Upper lobe of left lung (tissue), 6 donors: ENCODE results near the gene LZTS3. TPM values are rescaled to one million over a fixed set of nuclear protein-coding genes. Genes with fewer than 3 reads are reported as not detected.

ENCODE experiments used
- ATAC-seq, 2 donors: fragments of 200-7000 bp; cut with Tn5 transposase; one replicate each; pipeline ENCODE4 v1.9.1; 2022; ENCODE audit warnings: mild to moderate bottlenecking in 2 of 2, moderate library complexity in 2 of 2; ENCODE audit not compliant: low FRiP score in 2 of 2
- DNase-seq, 2 donors: peaks; one replicate each; pipeline ENCODE4 v3.0.0-alpha.2; 2019 to 2020
- H3K27ac ChIP-seq, 4 donors: fragments of 200-600 bp; sonication (generic); one replicate each; pipeline ENCODE4 v1.5.1; 2016 to 2019
- H3K27me3 ChIP-seq, 4 donors: fragments of 200-600 bp; sonication (generic); one replicate each; pipeline ENCODE4 v1.5.1; 2017 to 2019
- H3K36me3 ChIP-seq, 4 donors: fragments of 200-600 bp; sonication (generic); one replicate each; pipeline ENCODE4 v1.5.1; 2016 to 2019
- H3K4me1 ChIP-seq, 4 donors: fragments of 200-600 bp; sonication (generic); one replicate each; pipeline ENCODE4 v1.5.1; 2018 to 2019
- H3K4me3 ChIP-seq, 4 donors: fragments of 200-600 bp; sonication (generic); one replicate each; pipeline ENCODE4 v1.5.1; 2017 to 2019; ENCODE audit warnings: mild to moderate bottlenecking in 2 of 4, moderate library complexity in 1 of 4
- H3K9me3 ChIP-seq, 4 donors: fragments of 200-600 bp; sonication (generic); one replicate each; pipeline ENCODE4 v1.5.1; 2018 to 2019
- CTCF ChIP-seq, 6 experiments: fragments of 450-650 bp in 4 of 6; fragments of 200-600 bp in 2 of 6; sonication (generic) in 2 of 6; IDR thresholded peaks; one replicate each; pipeline ENCODE4 v1.5.1; 2016 to 2019; ENCODE audit warnings: antibody characterized with exemption in 6 of 6
- EP300 ChIP-seq, 4 donors: sonication (generic); formaldehyde crosslinking; IDR thresholded peaks; one replicate each; pipeline ENCODE4 v1.5.1; 2017; ENCODE audit warnings: antibody characterized with exemption in 4 of 4, control low read depth in 2 of 4
- POLR2A ChIP-seq, 4 donors: fragments of 450-650 bp; IDR thresholded peaks; one replicate each; pipeline ENCODE4 v1.5.1; 2016 to 2017; ENCODE audit warnings: antibody characterized with exemption in 4 of 4, mild to moderate bottlenecking in 2 of 4
- POLR2AphosphoS5 ChIP-seq, 2 donors: sonication (generic); formaldehyde crosslinking; IDR thresholded peaks; one replicate each; pipeline ENCODE4 v1.5.1; 2017; ENCODE audit warnings: antibody characterized with exemption in 2 of 2
- WGBS, 2 donors: methylation state at CpG; one replicate each; pipeline ENCODE4 v1.1.5; 2017 to 2018; 5-methylcytosine and 5-hydroxymethylcytosine counted together
- total RNA-seq, 6 donors: library from RNA; depleted of rRNA in 4 of 6; stranded (reverse); fragments of >200 nt in 4 of 6; gene quantifications; one replicate each; pipeline versions ENCODE4 v1.1.0 to v1.2.1, GENCODE V29; 2016 to 2021
- donor health status: DM: no; HTN: no; CAD: no; lungs with moderate emphysema.
- donor health status: DM: no; HTN: yes; CAD: no; lungs with severe emphysema.

Gene LZTS3
- total RNA-seq, 6 donors from 2014 or later, result 19.1 to 52.2 (median 31.1) TPM

DNA sequence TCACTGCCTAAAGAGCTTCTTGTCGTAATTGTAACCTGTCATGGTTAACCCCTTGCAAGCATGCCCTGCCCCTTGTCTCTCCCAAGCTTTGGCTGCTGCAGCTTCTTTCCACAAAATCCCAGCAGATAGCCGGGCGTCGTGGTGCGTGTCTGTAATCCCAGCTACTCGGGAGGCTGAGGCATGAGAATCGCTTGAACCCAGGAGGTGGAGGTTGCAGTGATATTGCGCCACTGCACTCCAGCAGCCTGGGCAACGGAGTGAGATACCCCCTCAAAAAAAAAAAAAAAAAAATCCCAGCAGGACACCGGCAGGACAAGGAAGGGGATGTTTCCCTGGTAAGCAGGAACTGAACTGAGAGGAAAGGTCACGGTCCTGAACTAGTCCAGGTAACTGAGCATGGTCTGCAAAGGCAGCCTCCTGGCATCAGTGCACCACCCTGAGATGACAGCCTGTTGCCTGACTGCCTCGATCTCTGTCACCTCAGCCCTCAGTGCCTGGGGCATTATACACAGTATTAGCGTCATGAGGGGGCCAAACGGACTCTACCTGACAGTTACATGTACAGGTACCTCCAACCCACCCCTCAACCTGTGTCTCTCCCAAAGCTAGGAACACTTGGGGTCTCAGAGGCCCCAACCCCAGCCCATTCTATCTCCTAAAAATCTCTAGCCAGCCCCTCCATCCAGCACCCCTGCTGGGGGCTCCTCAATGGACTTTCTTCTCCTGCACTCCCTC lies 1.8 kb downstream of the LZTS3 start:
- no peak overlapping the region for H3K4me3 ChIP-seq
- H3K9me3 ChIP-seq, result no peaks in the 10 kb centered on the region
- no peaks in the 10 kb centered on the region for H3K36me3 ChIP-seq
- H3K4me1 ChIP-seq, result peaks cover 9 to 26% (median 20%) of the 10 kb centered on the region in 4 donors
- DNase-seq (no peak), ATAC-seq (no peak)
- no peak overlapping the region for H3K27ac ChIP-seq
- 81 to 83% methylated on average over 14 of the region's 14 CpGs for WGBS, 2 donors
- TF ChIP-seq EP300 (IDR thresholded peaks at IDR 0.05) (no peak), POLR2AphosphoS5 (IDR thresholded peaks at IDR 0.05) (no peak), POLR2A (IDR thresholded peaks at IDR 0.05) (no peak), CTCF (IDR thresholded peaks at IDR 0.05) (no peak)
- H3K27me3 ChIP-seq, result peaks cover 0 to 9% (median 2%) of the 10 kb centered on the region in 4 donors

DNA sequence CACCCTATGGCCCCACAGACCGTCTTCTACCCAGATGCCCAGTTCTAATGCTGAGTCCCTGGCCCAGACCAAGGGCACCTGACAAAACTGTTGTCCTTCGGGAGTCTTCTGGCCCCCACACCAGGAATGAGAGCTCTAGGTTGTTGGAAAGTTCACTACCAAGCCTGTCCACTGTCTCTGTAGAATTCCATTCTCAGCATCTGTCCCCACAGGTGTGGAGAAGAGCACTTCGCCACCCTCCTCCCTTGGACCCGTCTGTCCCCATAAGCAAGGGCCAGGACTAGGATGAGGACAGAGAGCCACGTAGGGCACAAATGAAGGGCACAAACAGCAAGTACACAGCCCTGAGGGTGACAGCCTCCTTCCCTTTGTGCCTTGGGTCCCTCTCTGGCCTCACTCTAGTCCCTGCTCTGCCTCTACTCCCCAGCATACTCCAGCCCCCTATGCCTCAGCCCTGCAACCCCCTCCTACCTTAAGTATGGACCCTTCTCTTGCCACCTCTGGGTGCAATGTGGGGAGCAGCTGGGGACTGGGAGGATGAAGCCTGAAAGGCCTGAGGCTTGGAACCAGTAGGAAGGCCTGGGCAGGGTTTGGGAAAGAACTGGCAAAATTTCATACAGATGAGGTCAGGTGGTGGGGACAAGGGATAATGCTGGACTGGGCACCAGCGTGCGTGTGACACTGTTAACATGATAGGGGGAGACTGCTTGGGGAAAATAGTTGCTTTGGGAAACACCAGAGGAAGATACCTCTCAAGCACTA lies 4.3 kb downstream of the LZTS3 start:
- Histone ChIP-seq H3K9me3 (no peaks in the 10 kb centered on the region), H3K36me3 (peaks cover 0 to 9% (median 0%) of the 10 kb centered on the region in 4 donors), H3K4me1 (peaks cover 7 to 28% (median 17%) of the 10 kb centered on the region in 4 donors), H3K27me3 (peaks cover 0 to 9% (median 2%) of the 10 kb centered on the region in 4 donors), H3K4me3 (peak overlapping the region in 2 of 4 donors; percentile 50 to 55), H3K27ac (peak overlapping the region; percentile 19 to 77 (median 64))
- ATAC-seq (no peak), DNase-seq (no peak)
- WGBS, 2 donors, result 75 to 99% methylated on average over 4 to 7 of the region's 7 CpGs
- TF ChIP-seq POLR2A (IDR thresholded peaks at IDR 0.05) (no peak), EP300 (IDR thresholded peaks at IDR 0.05) (no peak), CTCF (IDR thresholded peaks at IDR 0.05) (no peak), POLR2AphosphoS5 (IDR thresholded peaks at IDR 0.05) (no peak)

DNA sequence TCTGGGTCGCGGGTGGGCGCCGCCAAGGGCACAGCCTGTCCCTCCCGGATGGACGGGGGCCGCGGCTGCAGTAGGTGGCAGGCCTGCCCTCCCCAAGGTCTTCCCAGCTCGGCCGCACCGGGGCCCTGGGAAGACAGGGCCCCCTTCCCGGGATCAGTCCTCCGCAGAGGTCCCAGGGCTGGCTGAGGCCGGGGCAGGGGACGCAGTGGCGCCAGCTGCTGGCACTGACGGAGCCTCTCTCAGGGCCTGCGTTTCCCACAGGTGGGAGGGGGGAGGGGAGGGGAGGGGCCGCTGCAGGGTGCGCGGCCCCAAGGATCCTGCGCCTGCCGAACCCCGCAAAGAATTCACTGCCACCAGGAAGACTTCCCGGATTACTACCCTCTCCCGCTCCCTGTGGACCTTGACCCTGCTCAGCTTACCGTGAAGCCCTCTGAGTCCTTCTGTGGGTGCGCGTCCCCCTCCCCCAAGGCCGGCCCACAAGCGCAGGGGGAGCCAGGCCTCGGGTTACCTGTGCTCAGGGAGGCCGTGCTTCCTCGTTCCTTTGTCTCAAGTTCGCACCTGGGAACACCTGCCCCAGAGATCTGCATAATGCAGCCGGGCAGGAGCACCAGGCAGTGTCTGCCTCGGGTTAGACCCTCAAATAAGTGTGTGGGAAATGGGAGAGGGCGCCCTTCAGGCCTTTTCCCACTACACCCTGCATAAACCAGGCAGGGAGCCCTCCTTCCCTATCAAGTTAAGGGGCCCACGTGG lies 5.1 kb downstream of the LZTS3 start:
- Histone ChIP-seq H3K27me3 (peaks cover 0 to 9% (median 2%) of the 10 kb centered on the region in 4 donors), H3K36me3 (peaks cover 0 to 9% (median 0%) of the 10 kb centered on the region in 4 donors), H3K4me1 (peaks cover 7 to 24% (median 17%) of the 10 kb centered on the region in 4 donors), H3K9me3 (no peaks in the 10 kb centered on the region), H3K27ac (peak overlapping the region; percentile 38 to 77 (median 64)), H3K4me3 (peak overlapping the region in 3 of 4 donors; percentile 47 to 55 (median 50))
- TF ChIP-seq POLR2A (IDR thresholded peaks at IDR 0.05) (peak in 1 of 4 donors; percentile 39), EP300 (IDR thresholded peaks at IDR 0.05) (no peak)
- 28 to 45% methylated on average over 26 to 33 of the region's 39 CpGs for WGBS, 2 donors
- DNase-seq (peak; percentile 78 to 88), ATAC-seq (peak; percentile 12 to 76)

GRCh38 chr20:3167738-3168078 lies 5.6 kb downstream of the LZTS3 start:
- peaks cover 0 to 9% (median 0%) of the 10 kb centered on the region in 4 donors for H3K36me3 ChIP-seq
- TF ChIP-seq EP300 (IDR thresholded peaks at IDR 0.05), result no peak
- no peak for TF ChIP-seq POLR2A (IDR thresholded peaks at IDR 0.05)
- TF ChIP-seq CTCF (IDR thresholded peaks at IDR 0.05), result no peak
- no peak for TF ChIP-seq POLR2AphosphoS5 (IDR thresholded peaks at IDR 0.05)
- peak overlapping the region; percentile 38 to 77 (median 64) for H3K27ac ChIP-seq
- WGBS, 2 donors, result 33 to 81% methylated on average over 11 to 12 of the region's 25 CpGs
- DNase-seq, result no peak
- peaks cover 4 to 20% (median 13%) of the 10 kb centered on the region in 4 donors for H3K4me1 ChIP-seq
- ATAC-seq, result no peak
- H3K9me3 ChIP-seq, result no peaks in the 10 kb centered on the region
- H3K27me3 ChIP-seq, result peaks cover 0 to 9% (median 2%) of the 10 kb centered on the region in 4 donors
- H3K4me3 ChIP-seq, result peak overlapping the region in 3 of 4 donors; percentile 47 to 55 (median 50)
